NCI-H1930 (cell line): ENCODE results near the gene GRID2.
"Not testable (repeated sequence)": the region's sequence is repeated elsewhere in the genome, so short reads cannot be mapped to it uniquely, and the experiment has no call there.

Source experiments
- DNase-seq, 2 experiments: peaks; one replicate each; lab custom pipeline; 2025; lab: John Stamatoyannopoulos, UW

GRID2 gene

GRCh38 chr4:93187466-93187865 is 883.7 kb downstream of the GRID2 start:
- DNase-seq = no peak

- DNase-seq = no peak
These were observed 884.1 kb downstream of the GRID2 start for GRCh38 chr4:93187892-93188291.

- DNase-seq = peak in 1 of 2 experiments; percentile 9
These were observed 895.7 kb downstream of the GRID2 start for GRCh38 chr4:93199492-93199891.

- no peak for DNase-seq
These were observed 897.8 kb downstream of the GRID2 start for GRCh38 chr4:93201471-93202096.

- DNase-seq = no peak
These were observed 899.9 kb downstream of the GRID2 start for GRCh38 chr4:93203708-93204107.

GRCh38 chr4:93212250-93212649 is 908.5 kb downstream of the GRID2 start:
- DNase-seq = no peak

- no peak for DNase-seq
These were observed 912.9 kb downstream of the GRID2 start for GRCh38 chr4:93216646-93217045.

- no peak for DNase-seq
These were observed 913.7 kb downstream of the GRID2 start for GRCh38 chr4:93217431-93217830.

GRCh38 chr4:93221771-93222170 is 918.0 kb downstream of the GRID2 start:
- no peak for DNase-seq

- no peak for DNase-seq
These were observed 924.3 kb downstream of the GRID2 start for GRCh38 chr4:93228021-93228420.

- no peak for DNase-seq
These were observed 929.1 kb downstream of the GRID2 start for GRCh38 chr4:93232883-93233282.

GRCh38 chr4:93237521-93237920 is 933.8 kb downstream of the GRID2 start:
- no peak for DNase-seq

GRCh38 chr4:93243262-93243661 is 939.5 kb downstream of the GRID2 start:
- DNase-seq = no peak

- DNase-seq = no peak
These were observed 957.4 kb downstream of the GRID2 start for GRCh38 chr4:93261207-93261606.

GRCh38 chr4:93263166-93263565 is 959.4 kb downstream of the GRID2 start:
- no peak for DNase-seq

- no peak for DNase-seq
These were observed 964.0 kb downstream of the GRID2 start for GRCh38 chr4:93267747-93268146.

GRCh38 chr4:93285346-93285745 is 981.6 kb downstream of the GRID2 start:
- no peak for DNase-seq

GRCh38 chr4:93289241-93289640 is 985.5 kb downstream of the GRID2 start:
- DNase-seq = no peak

GRCh38 chr4:93289831-93290230 is 986.1 kb downstream of the GRID2 start:
- no peak for DNase-seq

- DNase-seq = no peak
These were observed 995.4 kb downstream of the GRID2 start for GRCh38 chr4:93299118-93299517.

- DNase-seq = not testable (repeated sequence)
These were observed 997.2 kb downstream of the GRID2 start for GRCh38 chr4:93300780-93301555.

- no peak for DNase-seq
These were observed 998.5 kb downstream of the GRID2 start for GRCh38 chr4:93302310-93302709.

GRCh38 chr4:93303440-93303839 is 999.7 kb downstream of the GRID2 start:
- DNase-seq = no peak

GRCh38 chr4:93312299-93312698 is 1008.5 kb downstream of the GRID2 start:
- DNase-seq = no peak
